H1 (cell line): ENCODE data around the gene POLR3C. TPM values are rescaled to one million over a fixed set of nuclear protein-coding genes. Genes with fewer than 3 reads are reported as not detected.

ENCODE experiments used
- CTCF ChIA-PET: fragments of 300-600 bp; sonication (Branson Sonifier 250); formaldehyde crosslinking; loops from one replicate; lab custom pipeline; 2021; ENCODE audit not compliant: partially characterized antibody; lab: Charles Lee
- POLR2A ChIA-PET: fragments of 300-600 bp; sonication (Branson Sonifier 250); formaldehyde crosslinking; loops from one replicate; lab custom pipeline; 2021; ENCODE audit warnings: inconsistent platforms; ENCODE audit not compliant: partially characterized antibody; lab: Charles Lee
- DNase-seq, 2 experiments: peaks; one replicate each; pipeline versions ENCODE4 v3.0.0 to v3.0.0-alpha.2; 2010 to 2022; ENCODE audit warnings: low spot score in 2 of 2, low read depth in 1 of 2, mixed read lengths in 1 of 2
- FAIRE-seq: peaks from 2 replicates; lab custom pipeline; 2011; peaks lifted over from hg19 to GRCh38; lab: Jason Lieb, UNC
- H2AFZ ChIP-seq: 2 replicates; pipeline ENCODE4 v1.8.1; 2012; ENCODE audit warnings: low read length, inconsistent platforms
- H2AK5ac ChIP-seq: 2 replicates; pipeline ENCODE4 v1.6.1; 2013; ENCODE audit warnings: low read depth, low read length
- H2BK120ac ChIP-seq: replicated peaks from 2 replicates; pipeline ENCODE3; 2013; ENCODE audit warnings: low read depth, low read length, inconsistent platforms
- H2BK12ac ChIP-seq: 2 replicates; pipeline ENCODE4 v1.6.1; 2013; ENCODE audit warnings: low read depth, low read length
- H2BK15ac ChIP-seq: 2 replicates; pipeline ENCODE4 v1.6.1; 2013; ENCODE audit warnings: low read length
- H2BK20ac ChIP-seq: 2 replicates; pipeline ENCODE4 v1.6.1; 2013; ENCODE audit warnings: low read length
- H2BK5ac ChIP-seq: 2 replicates; pipeline ENCODE4 v1.6.1; 2013; ENCODE audit warnings: low read depth, low read length
- H3K14ac ChIP-seq: 2 replicates; pipeline ENCODE4 v1.6.1; 2013; ENCODE audit warnings: inconsistent platforms; ENCODE audit not compliant: insufficient read length
- H3K18ac ChIP-seq: 2 replicates; pipeline ENCODE4 v1.6.1; 2013; ENCODE audit warnings: low read length; ENCODE audit errors: extremely low read depth
- H3K23ac ChIP-seq: 2 replicates; pipeline ENCODE4 v1.6.1; 2013; ENCODE audit warnings: inconsistent platforms; ENCODE audit not compliant: insufficient read length
- H3K23me2 ChIP-seq: 2 replicates; pipeline ENCODE4 v1.6.1; 2013; ENCODE audit warnings: low read depth, low read length
- H3K27ac ChIP-seq: 2 replicates; pipeline ENCODE4 v1.6.1; 2011; ENCODE audit warnings: low read depth, low read length, inconsistent platforms
- H3K27me3 ChIP-seq, 4 experiments: replicated peaks in 1 of 4; 1 replicate in 1 of 4; 2 replicates in 3 of 4; pipeline versions ENCODE4 v1.6.1 to v1.8.1; 2011 to 2013; ENCODE audit warnings: low read length in 3 of 4, mild to moderate bottlenecking in 3 of 4, inconsistent platforms in 2 of 4, mixed read lengths in 2 of 4, moderate library complexity in 1 of 4; ENCODE audit not compliant: control insufficient read depth in 3 of 4, insufficient read depth in 3 of 4; ENCODE audit errors: extremely low read depth in 1 of 4
- H3K36me3 ChIP-seq, 4 experiments: 2 replicates each; pipeline versions ENCODE4 v1.6.1 to v1.8.1; 2011 to 2013; ENCODE audit warnings: mild to moderate bottlenecking in 4 of 4, low read length in 3 of 4, moderate library complexity in 2 of 4, control low read depth in 1 of 4, inconsistent platforms in 1 of 4; ENCODE audit not compliant: insufficient read depth in 4 of 4, control insufficient read depth in 2 of 4
- H3K4ac ChIP-seq: replicated peaks from 2 replicates; pipeline ENCODE3; 2013; ENCODE audit warnings: low read length, low read depth, mixed read lengths, inconsistent platforms; ENCODE audit not compliant: insufficient read length
- H3K4me1 ChIP-seq, 4 experiments: replicated peaks in 1 of 4; 1 replicate in 1 of 4; 2 replicates in 3 of 4; pipeline versions ENCODE4 v1.6.1 to v1.8.1; 2011 to 2013; ENCODE audit warnings: low read length in 3 of 4, inconsistent platforms in 2 of 4, mixed read lengths in 1 of 4; ENCODE audit not compliant: insufficient read depth in 4 of 4, control insufficient read depth in 3 of 4
- H3K4me2 ChIP-seq, 2 experiments: 2 replicates each; pipeline versions ENCODE4 v1.6.1 to v1.8.1; 2011 to 2013; ENCODE audit warnings: low read depth in 2 of 2, low read length in 2 of 2, control low read depth in 1 of 2, inconsistent platforms in 1 of 2, mild to moderate bottlenecking in 1 of 2; ENCODE audit not compliant: insufficient read depth in 1 of 2
- H3K4me3 ChIP-seq, 4 experiments: fragments of 200-600, 300-600 bp in 1 of 4; sonication (generic), shearing (Covaris generic), sonication (Bioruptor Twin) in 1 of 4; 2 replicates each; pipeline versions ENCODE4 v1.5.1 to v1.8.1; 2011 to 2016; ENCODE audit warnings: low read length in 4 of 4, low read depth in 3 of 4, control low read depth in 2 of 4, inconsistent platforms in 2 of 4, mild to moderate bottlenecking in 2 of 4, mixed read lengths in 1 of 4, moderate library complexity in 1 of 4; ENCODE audit not compliant: insufficient read depth in 2 of 4; ENCODE audit errors: extremely low read depth in 1 of 4
- H3K56ac ChIP-seq: replicated peaks from 2 replicates; pipeline ENCODE3; 2013; ENCODE audit warnings: low read depth, mild to moderate bottlenecking, mixed read lengths, low read length, inconsistent platforms; ENCODE audit not compliant: insufficient read length
- H3K79me1 ChIP-seq: 2 replicates; pipeline ENCODE4 v1.6.1; 2013; ENCODE audit warnings: low read depth, low read length, control low read depth
- H3K79me2 ChIP-seq, 2 experiments: 2 replicates each; pipeline versions ENCODE4 v1.6.1 to v1.8.1; 2012 to 2013; ENCODE audit warnings: low read length in 2 of 2, mild to moderate bottlenecking in 2 of 2, inconsistent platforms in 1 of 2; ENCODE audit not compliant: insufficient read depth in 2 of 2, control insufficient read depth in 1 of 2
- H3K9ac ChIP-seq, 4 experiments: replicated peaks in 1 of 4; 1 replicate in 1 of 4; 2 replicates in 3 of 4; pipeline versions ENCODE4 v1.6.1 to v1.8.1; 2011 to 2013; ENCODE audit warnings: low read depth in 3 of 4, low read length in 3 of 4, control low read depth in 2 of 4, mild to moderate bottlenecking in 2 of 4, moderate library complexity in 2 of 4, inconsistent platforms in 1 of 4; ENCODE audit errors: extremely low read depth in 1 of 4
- H3K9me3 ChIP-seq, 2 experiments: 2 replicates each; pipeline versions ENCODE4 v1.6.1 to v1.8.1; 2012 to 2013; ENCODE audit warnings: mild to moderate bottlenecking in 2 of 2, moderate library complexity in 2 of 2, control low read depth in 1 of 2, inconsistent platforms in 1 of 2, low read depth in 1 of 2, low read length in 1 of 2, mixed read lengths in 1 of 2; ENCODE audit not compliant: insufficient read depth in 2 of 2
- H4K20me1 ChIP-seq, 2 experiments: replicated peaks in 1 of 2; 2 replicates each; pipeline versions ENCODE3 to v1.8.1; 2011 to 2013; ENCODE audit warnings: inconsistent platforms in 2 of 2, low read length in 2 of 2, mild to moderate bottlenecking in 1 of 2; ENCODE audit not compliant: insufficient read depth in 2 of 2, control insufficient read depth in 1 of 2
- H4K5ac ChIP-seq: 2 replicates; pipeline ENCODE4 v1.6.1; 2013; ENCODE audit warnings: low read length, low read depth, mixed read lengths, inconsistent platforms; ENCODE audit not compliant: insufficient read length
- H4K8ac ChIP-seq: 2 replicates; pipeline ENCODE4 v1.8.0; 2013; ENCODE audit warnings: mild to moderate bottlenecking, moderate library complexity, low read length, inconsistent platforms; ENCODE audit not compliant: insufficient read depth; ENCODE audit errors: extremely low read depth
- H4K91ac ChIP-seq: replicated peaks from 2 replicates; pipeline ENCODE3; 2013; ENCODE audit warnings: low read length, mixed read lengths, inconsistent platforms; ENCODE audit not compliant: insufficient read length
- EZH2 ChIP-seq: fragments of 200-600 bp; sonication (generic); IDR thresholded peaks from 2 replicates; pipeline ENCODE4 v1.7.1; 2012; ENCODE audit warnings: low read depth, mild to moderate bottlenecking, moderate library complexity, low read length, inconsistent platforms; ENCODE audit not compliant: severe bottlenecking
- KDM4A ChIP-seq: IDR thresholded peaks from one replicate; pipeline ENCODE4 v1.7.1; 2012; ENCODE audit warnings: low read depth, mild to moderate bottlenecking, moderate library complexity, low read length, inconsistent platforms; ENCODE audit not compliant: severe bottlenecking
- WGBS, 2 experiments: shearing (Covaris generic) in 1 of 2; methylation state at CpG; one replicate each; pipeline versions ENCODE4 v1.1.6 to v1.1.7; 2013 to 2015; ENCODE audit warnings: low lambda C conversion rate in 2 of 2, mixed read lengths in 2 of 2, inconsistent platforms in 1 of 2, low coverage in 1 of 2, missing lambda C conversion rate in 1 of 2; ENCODE audit not compliant: insufficient replicate concordance in 2 of 2, insufficient coverage in 1 of 2, insufficient read length in 1 of 2; ENCODE audit errors: extremely low coverage in 1 of 2, missing lambda C conversion rate in 1 of 2; 5-methylcytosine and 5-hydroxymethylcytosine counted together
- polyA plus RNA-seq, 7 experiments: library from polyadenylated mRNA; depleted of rRNA in 3 of 7; stranded (reverse) in 5 of 7; unstranded in 2 of 7; fragments of >200 nt in 5 of 7; fragments of 200-250 nt in 2 of 7; gene quantifications; 1 replicate in 5 of 7; 2 replicates in 1 of 7; 4 replicates in 1 of 7; pipeline versions ENCODE4 v1.2.1 to v1.2.3, GENCODE V29; 2011 to 2013; ENCODE audit warnings: missing spikeins in 2 of 7, mixed read lengths in 2 of 7
- total RNA-seq: library from RNA; stranded (reverse); fragmentation: NEBNext Ultra II Directional; extraction: Animal tissue kit (Norgen Biotek cat#: 25700); gene quantifications from 2 replicates; pipeline ENCODE4 v1.2.1, GENCODE V29; 2021

POLR3C gene
- total and polyA plus RNA-seq, 2 of the 8 experiments (the other 6 are each of a cell fraction or from before 2014, with no cell fraction given): 26.8 TPM

DNA sequence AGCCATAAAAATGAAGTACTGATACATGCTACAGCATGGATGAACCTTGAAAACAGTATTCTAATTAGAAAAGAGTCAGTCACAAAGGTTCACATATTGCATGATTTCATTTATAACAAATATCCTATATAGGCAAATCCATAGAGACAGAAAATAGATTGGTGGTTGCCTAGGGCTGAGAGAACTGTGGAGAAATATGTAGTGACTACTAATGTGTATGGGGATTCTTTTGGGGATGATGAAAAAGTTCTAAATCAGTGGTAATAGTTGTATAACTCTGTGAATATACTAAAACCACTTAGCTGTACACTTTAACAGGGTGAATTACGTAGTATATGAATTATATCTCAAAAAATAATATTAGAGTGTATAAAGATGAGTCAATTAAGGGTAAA lies 45.9 kb upstream of the POLR3C start:
- no peak overlapping the region for H2BK12ac ChIP-seq
- H3K18ac ChIP-seq: no peak overlapping the region
- H3K4me1 ChIP-seq: no peaks in the 10 kb centered on the region
- no peak overlapping the region for H3K4me3 ChIP-seq
- no peak overlapping the region for H2BK20ac ChIP-seq
- no peak overlapping the region for H4K5ac ChIP-seq
- no peak overlapping the region for H3K23ac ChIP-seq
- no peak overlapping the region for H2AFZ ChIP-seq
- H3K36me3 ChIP-seq: no peaks in the 10 kb centered on the region
- no peak overlapping the region for H4K8ac ChIP-seq
- no peak overlapping the region for H2BK15ac ChIP-seq
- H3K9me3 ChIP-seq: no peaks in the 10 kb centered on the region
- H2AK5ac ChIP-seq: no peak overlapping the region
- H3K56ac ChIP-seq: no peak overlapping the region
- WGBS, 2 experiments: 89% methylated on average over 1 of the region's 1 CpG; no CpG with 5 or more reads in 1 of the 2 experiments
- H2BK120ac ChIP-seq: no peak overlapping the region
- H3K27ac ChIP-seq: no peak overlapping the region
- H4K91ac ChIP-seq: no peak overlapping the region
- H3K4me2 ChIP-seq: no peak overlapping the region
- DNase-seq (no peak), FAIRE-seq (no peak)
- H3K27me3 ChIP-seq: no peaks in the 10 kb centered on the region
- no peak overlapping the region for H3K9ac ChIP-seq
- no peak for TF ChIP-seq EZH2
- TF ChIP-seq KDM4A: no peak
- H2BK5ac ChIP-seq: no peak overlapping the region
- H3K4ac ChIP-seq: no peak overlapping the region
- no peaks in the 10 kb centered on the region for H3K79me1 ChIP-seq
- no peaks in the 10 kb centered on the region for H3K23me2 ChIP-seq
- CTCF ChIA-PET: no interaction called here
- POLR2A ChIA-PET: no interaction called here
- no peaks in the 10 kb centered on the region for H3K79me2 ChIP-seq
- no peak overlapping the region for H3K14ac ChIP-seq
- H4K20me1 ChIP-seq: no peaks in the 10 kb centered on the region
